Measurements from ENCODE around the gene TMC1.
A peak's percentile ranks its signal among the peaks of the same experiment; 100 is the strongest.

The TMC1 gene

GRCh38 chr9:72615931-72616330, 94.5 kb downstream of the TMC1 start:
- peak; percentile 18 for DNase-seq (ENCODE audit: low spot score)

GRCh38 chr9:72618811-72619210, 97.4 kb downstream of the TMC1 start:
- DNase-seq (ENCODE audit: low spot score) = no peak

DNA sequence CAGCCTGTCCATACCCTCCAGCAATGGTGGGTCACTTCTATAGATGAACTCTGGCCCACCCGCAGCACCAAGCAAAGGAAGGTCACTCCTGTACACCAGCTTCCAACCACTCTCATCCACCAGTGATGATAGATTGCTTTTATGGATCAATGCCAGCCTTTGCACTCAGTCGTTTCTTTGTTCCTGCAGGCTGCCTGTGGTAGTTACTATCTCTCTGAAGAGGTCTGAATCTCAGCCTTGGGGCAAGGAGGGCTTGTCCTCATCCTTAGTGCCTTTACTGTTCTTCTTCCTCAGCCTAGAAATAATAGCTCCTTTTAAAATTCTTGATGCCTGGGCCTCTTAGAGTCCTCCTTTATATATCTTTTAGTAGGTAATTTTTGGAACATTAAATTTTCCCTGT, 100.8 kb downstream of the TMC1 start:
- no peak for DNase-seq (ENCODE audit: low spot score)

GRCh38 chr9:72623156-72623555, 101.7 kb downstream of the TMC1 start:
- no peak for DNase-seq (ENCODE audit: low spot score)

GRCh38 chr9:72627147-72627546, 105.7 kb downstream of the TMC1 start:
- DNase-seq (ENCODE audit: low spot score) = no peak

- DNase-seq (ENCODE audit: low spot score) = no peak
These were observed 106.6 kb downstream of the TMC1 start for GRCh38 chr9:72627956-72628540.

DNA sequence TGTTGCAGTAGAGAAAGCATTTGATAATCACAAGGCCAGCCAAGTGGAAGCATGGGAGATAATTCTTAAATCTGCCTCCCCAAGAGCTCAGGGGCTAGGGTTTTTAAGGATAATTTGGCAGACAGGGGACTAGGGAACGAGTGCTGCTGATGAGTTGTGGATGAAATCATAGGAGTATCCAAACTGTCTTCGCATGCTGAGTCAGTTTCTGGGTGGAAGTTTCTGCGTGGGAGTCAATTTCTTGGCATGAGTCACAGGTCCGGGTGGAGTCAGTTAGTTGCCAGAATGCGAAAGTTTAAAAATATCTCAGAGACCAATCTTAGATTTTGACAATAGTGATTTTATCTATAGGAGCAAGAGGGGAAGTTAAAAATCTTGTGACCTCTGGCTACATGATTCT, 112.6 kb downstream of the TMC1 start:
- peak; percentile 49 for DNase-seq (ENCODE audit: low spot score)

GRCh38 chr9:72635197-72635596, 113.8 kb downstream of the TMC1 start:
- no peak for DNase-seq (ENCODE audit: low spot score)

DNA sequence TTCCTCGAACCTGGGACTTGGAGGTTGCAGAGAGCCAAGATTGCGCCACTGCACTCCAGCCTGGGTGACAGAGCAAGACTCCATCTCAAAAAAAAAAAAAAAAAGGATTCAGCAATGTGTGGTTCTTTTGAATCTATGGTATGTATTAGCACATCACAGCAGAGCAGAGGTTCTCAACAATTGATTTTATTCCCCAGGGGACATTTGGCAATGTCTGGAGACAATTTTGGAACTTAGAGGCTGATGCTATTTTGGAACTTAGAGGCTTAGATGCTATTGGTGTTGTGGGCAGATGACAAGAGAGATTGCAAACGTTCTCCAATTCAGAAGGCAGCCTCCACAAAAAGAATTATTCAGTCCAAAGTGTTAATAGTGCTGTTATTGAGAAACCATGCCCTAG, 115.2 kb downstream of the TMC1 start:
- no peak for DNase-seq (ENCODE audit: low spot score)

DNA sequence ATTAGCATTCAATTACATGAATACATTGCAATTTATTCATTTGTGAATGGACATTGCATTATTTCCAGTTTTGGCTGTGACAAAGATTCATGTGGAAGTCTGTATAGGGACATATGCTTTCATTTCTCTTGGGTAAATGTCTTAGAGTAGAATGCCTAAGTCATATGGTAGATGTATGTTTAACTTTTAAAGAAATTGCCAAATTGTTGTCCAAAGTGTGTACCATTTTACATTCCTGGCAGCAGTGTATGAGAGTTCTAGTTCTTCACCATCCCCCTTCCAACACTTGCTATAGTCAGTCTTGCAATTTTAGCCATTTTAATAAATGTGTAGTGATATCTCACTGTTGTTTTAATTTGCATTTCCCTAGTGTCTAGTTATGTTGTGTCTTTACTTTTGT, 122.2 kb downstream of the TMC1 start:
- DNase-seq (ENCODE audit: low spot score) = no peak

GRCh38 chr9:72646061-72646460, 124.7 kb downstream of the TMC1 start:
- no peak for DNase-seq (ENCODE audit: low spot score)

GRCh38 chr9:72648324-72649126, 127.1 kb downstream of the TMC1 start:
- no peak for DNase-seq (ENCODE audit: low spot score)

GRCh38 chr9:72649127-72649442, 127.7 kb downstream of the TMC1 start:
- DNase-seq (ENCODE audit: low spot score) = no peak

DNA sequence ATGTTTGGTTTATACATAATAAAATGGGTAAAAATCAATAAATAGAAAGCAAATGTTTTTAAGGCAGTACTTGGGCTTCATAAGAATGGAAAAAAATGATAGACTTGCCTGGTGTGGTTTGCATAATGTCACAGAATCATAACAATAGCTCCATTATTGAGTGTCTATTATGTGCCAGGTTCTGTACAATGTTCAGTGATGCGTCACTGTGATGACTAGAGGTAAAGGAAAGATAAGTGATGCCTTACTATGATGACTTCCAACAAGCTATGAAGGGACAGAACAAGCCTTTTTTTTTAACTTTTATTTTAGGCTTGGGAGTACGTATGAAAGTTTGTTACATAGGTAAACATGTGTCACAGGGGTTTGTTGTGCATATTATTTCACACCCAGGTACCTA, 128.8 kb downstream of the TMC1 start:
- peak; percentile 3 for DNase-seq (ENCODE audit: low spot score)

DNA sequence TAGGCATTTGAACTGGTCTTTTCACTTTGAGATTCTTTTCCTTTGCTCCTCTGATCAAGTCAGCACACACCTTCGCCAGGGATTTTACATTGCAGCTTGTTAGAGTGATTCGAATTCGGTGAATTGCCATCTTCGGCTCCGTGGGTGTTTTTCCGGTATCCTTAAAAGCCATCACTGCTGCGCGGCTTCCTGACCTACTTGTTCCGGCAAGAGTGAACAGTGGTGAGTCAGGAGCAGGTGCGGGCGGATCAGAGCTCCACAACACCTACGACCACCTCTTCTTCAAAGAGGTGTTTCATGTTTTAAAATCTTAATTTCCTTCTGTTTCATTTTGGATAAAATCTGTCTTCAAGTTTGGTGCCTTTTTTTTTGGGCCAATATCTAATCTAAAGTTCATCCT, 134.6 kb downstream of the TMC1 start:
- DNase-seq (ENCODE audit: low spot score) = no peak

GRCh38 chr9:72657023-72657422, 135.6 kb downstream of the TMC1 start:
- no peak for DNase-seq (ENCODE audit: low spot score)

GRCh38 chr9:72658703-72659102, 137.3 kb downstream of the TMC1 start:
- DNase-seq (ENCODE audit: low spot score) = no peak

DNA sequence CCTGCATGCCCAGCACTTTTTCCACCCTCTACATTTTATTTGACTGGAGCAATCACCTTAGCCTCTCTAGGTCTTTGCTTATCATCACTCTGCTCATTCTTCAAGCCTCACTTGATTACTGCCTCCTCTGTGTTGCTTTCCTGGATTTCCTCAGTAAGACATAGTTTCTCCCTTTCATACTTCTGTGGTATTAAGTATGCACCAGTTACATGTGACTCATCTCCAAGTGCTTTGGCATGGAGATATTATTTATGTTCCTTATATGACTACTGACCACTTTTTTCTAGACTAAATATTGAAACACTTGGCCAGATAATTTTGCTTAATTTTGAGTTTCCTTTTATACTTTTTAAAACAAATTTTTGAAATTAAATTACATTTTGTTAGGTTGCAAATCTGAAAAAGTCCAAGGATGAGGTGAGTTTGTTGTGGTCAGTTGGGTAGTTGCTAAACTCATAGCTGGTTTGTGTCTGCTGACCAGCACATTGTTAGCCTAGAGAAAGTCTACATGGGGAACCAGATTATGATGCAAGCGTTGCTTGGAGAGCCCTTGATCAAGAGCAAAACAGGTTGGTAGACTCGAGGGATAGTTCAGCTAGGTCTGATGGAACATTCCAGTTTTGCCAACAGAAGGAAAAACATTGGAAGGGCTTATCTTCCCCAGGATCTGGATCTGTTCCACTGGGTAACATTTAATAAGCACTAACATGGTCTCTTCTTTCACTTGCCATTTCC, 140.2 kb downstream of the TMC1 start:
- DNase-seq (ENCODE audit: low spot score) = no peak

DNA sequence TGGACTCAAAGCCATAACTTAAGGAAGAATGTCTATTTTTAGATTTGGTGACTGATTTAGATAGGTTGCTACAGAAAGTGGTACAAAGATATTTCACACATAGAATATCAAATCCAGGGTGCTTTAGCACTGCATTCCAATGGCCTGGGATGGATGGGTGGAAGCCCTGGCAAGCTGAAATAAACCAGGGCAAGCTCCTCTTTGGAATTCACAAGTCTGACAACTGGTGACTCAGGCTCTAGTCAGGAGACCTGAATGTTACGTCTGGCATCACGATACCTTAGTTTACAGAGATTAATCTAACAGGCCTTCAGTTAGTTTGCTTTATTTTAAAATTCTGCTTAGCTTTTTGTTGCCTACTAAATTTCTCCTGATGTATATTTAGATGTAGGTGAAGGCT, 144.0 kb downstream of the TMC1 start:
- peak; percentile 12 for DNase-seq (ENCODE audit: low spot score)

DNA sequence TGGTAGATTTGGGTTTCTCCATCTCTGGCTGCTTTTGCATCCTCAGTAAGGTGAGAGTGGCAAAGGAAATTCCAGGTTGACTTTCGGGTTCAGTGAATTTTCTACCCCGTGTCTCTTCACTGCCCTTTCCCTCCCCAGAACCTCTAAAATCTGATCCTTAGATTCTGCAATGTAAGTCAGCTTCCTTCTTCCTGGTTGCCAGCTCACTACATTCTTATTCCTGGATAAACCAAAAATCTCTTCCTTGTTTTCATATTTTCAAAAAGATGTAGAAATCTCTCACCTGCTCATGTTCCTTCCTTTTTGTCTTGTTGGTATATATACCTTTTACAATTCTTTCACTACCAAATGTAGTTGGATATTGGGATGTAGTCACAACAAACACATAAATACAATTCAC, 145.8 kb downstream of the TMC1 start:
- DNase-seq (ENCODE audit: low spot score) = no peak

GRCh38 chr9:72674961-72675360, 153.6 kb downstream of the TMC1 start:
- no peak for DNase-seq (ENCODE audit: low spot score)

DNA sequence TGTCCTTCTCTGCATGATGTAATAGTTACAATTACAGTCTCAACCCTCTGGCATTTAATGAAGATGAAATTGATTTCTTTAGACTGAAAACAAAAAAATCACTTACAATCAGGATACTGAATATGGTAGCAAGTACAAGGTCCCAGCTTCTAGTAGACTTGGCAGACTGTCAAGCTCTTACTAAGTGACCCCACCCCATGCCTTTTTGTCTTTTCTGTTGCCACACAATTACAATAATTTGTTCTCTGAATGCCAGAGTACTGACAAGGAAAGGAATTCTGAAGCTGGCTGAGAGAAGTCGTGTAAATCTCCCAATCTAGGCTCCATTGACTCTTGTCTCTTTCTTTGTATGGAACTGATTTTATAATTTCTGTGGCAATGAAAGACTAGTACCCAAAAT, 154.2 kb downstream of the TMC1 start:
- DNase-seq (ENCODE audit: low spot score) = no peak

- no peak for DNase-seq (ENCODE audit: low spot score)
These were observed 159.3 kb downstream of the TMC1 start for GRCh38 chr9:72680593-72681282.

All from RKO (cell line).